A549 (cell line): ENCODE results near the gene DYRK2. TPM values are rescaled to one million over a fixed set of nuclear protein-coding genes. Genes with fewer than 3 reads are reported as not detected.

Experiments
- ATAC-seq, 2 experiments: fragments of 200-7000 bp in 1 of 2; fragments of >200 bp in 1 of 2; cut with Nextera tagmentation in 1 of 2; cut with Tn5 transposase in 1 of 2; 3 replicates each; pipeline versions ENCODE4 v1.8.0 to v1.9.1; 2018 to 2020; ENCODE audit warnings: mild to moderate bottlenecking in 1 of 2, moderate library complexity in 1 of 2
- CTCF ChIA-PET: fragments of 300-600 bp; sonication (Branson Sonifier 250); formaldehyde crosslinking; extraction: SDS; loops from one replicate; lab custom pipeline; 2021; ENCODE audit warnings: antibody characterized with exemption, inconsistent platforms; lab: Yijun Ruan, JAX
- POLR2A ChIA-PET: fragments of 350-600 bp; formaldehyde crosslinking; extraction: SDS; loops from one replicate; lab custom pipeline; 2021; ENCODE audit warnings: antibody characterized with exemption, inconsistent platforms; lab: Yijun Ruan, JAX
- DNase-seq, 2 experiments: peaks; one replicate each; pipeline versions ENCODE4 v3.0.0 to v3.0.0-alpha.2; 2011 to 2016; ENCODE audit warnings: low read depth in 1 of 2, low spot score in 1 of 2
- FAIRE-seq: peaks from 2 replicates; lab custom pipeline; 2011; peaks lifted over from hg19 to GRCh38; lab: Jason Lieb, UNC
- H3K27ac ChIP-seq, 2 experiments: fragments of >200 bp; sonication (Bioruptor Twin); formaldehyde crosslinking; 3 replicates each; pipeline ENCODE4 v1.5.1; 2016 to 2017
- H3K4me1 ChIP-seq: fragments of >200 bp; sonication (Bioruptor Twin); formaldehyde crosslinking; 3 replicates; pipeline ENCODE4 v1.6.1; 2016
- H3K4me2 ChIP-seq: fragments of >200 bp; sonication (Bioruptor Twin); formaldehyde crosslinking; 3 replicates; pipeline ENCODE4 v1.6.1; 2016
- H3K4me3 ChIP-seq: fragments of >200 bp; sonication (Bioruptor Twin); formaldehyde crosslinking; 3 replicates; pipeline ENCODE4 v1.5.1; 2016
- H3K9me3 ChIP-seq: fragments of >200 bp; sonication (Bioruptor Twin); formaldehyde crosslinking; 3 replicates; pipeline ENCODE4 v1.6.1; 2016
- ATOH8 ChIP-seq: fragments of 250-450 bp; sonication (Bioruptor Pico); IDR thresholded peaks from 2 replicates; pipeline ENCODE4 v1.5.0; 2020; ENCODE audit warnings: low read depth, mild to moderate bottlenecking, moderate library complexity
- CEBPB ChIP-seq, 2 experiments: fragments of >200 bp in 1 of 2; sonication (Bioruptor Twin) in 1 of 2; formaldehyde crosslinking in 1 of 2; IDR thresholded peaks; 2 replicates each; pipeline ENCODE4 v1.6.1; 2012 to 2016
- CHD2 ChIP-seq: fragments of 150-350 bp; IDR thresholded peaks from 2 replicates; pipeline ENCODE4 v1.6.1; 2014; ENCODE audit warnings: low read length; ENCODE audit not compliant: partially characterized antibody
- CHD4 ChIP-seq: fragments of 200-600 bp; sonication (generic); IDR thresholded peaks from 2 replicates; pipeline ENCODE4 v1.6.1; 2016; ENCODE audit warnings: antibody characterized with exemption, mild to moderate bottlenecking, borderline replicate concordance
- EHF ChIP-seq: fragments of 250-450 bp; sonication (Bioruptor Pico); IDR thresholded peaks from 2 replicates; pipeline ENCODE4 v1.5.0; 2020; ENCODE audit warnings: mild to moderate bottlenecking
- EHMT2 ChIP-seq: fragments of 200-600 bp; sonication (generic); IDR thresholded peaks from 2 replicates; pipeline ENCODE4 v1.6.1; 2016; ENCODE audit warnings: antibody characterized with exemption, low read depth, mild to moderate bottlenecking, moderate library complexity
- ESRRA ChIP-seq: fragments of 150-350 bp; IDR thresholded peaks from 2 replicates; pipeline ENCODE4 v1.6.1; 2014; ENCODE audit warnings: mild to moderate bottlenecking, low read length, borderline replicate concordance
- FOSB ChIP-seq: fragments of 250-450 bp; sonication (Bioruptor Pico); IDR thresholded peaks from 2 replicates; pipeline ENCODE4 v1.5.0; 2020; ENCODE audit warnings: mild to moderate bottlenecking, moderate library complexity
- FOXS1 ChIP-seq: fragments of 250-450 bp; sonication (Bioruptor Pico); IDR thresholded peaks from 2 replicates; pipeline ENCODE4 v1.5.0; 2020; ENCODE audit warnings: mild to moderate bottlenecking, moderate library complexity
- GATA3 ChIP-seq: IDR thresholded peaks from 2 replicates; pipeline ENCODE4 v1.6.1; 2012; ENCODE audit warnings: borderline replicate concordance
- HES2 ChIP-seq: fragments of >200 bp; sonication (Bioruptor Twin); formaldehyde crosslinking; IDR thresholded peaks from 2 replicates; pipeline ENCODE4 v1.6.1; 2016
- HEYL ChIP-seq: fragments of 250-450 bp; sonication (Bioruptor Pico); IDR thresholded peaks from 2 replicates; pipeline ENCODE4 v1.8.0; 2021; ENCODE audit warnings: mild to moderate bottlenecking, moderate library complexity
- HMGXB4 ChIP-seq: fragments of 250-450 bp; sonication (Bioruptor Pico); IDR thresholded peaks from 2 replicates; pipeline ENCODE4 v1.5.0; 2021; ENCODE audit warnings: mild to moderate bottlenecking, moderate library complexity, borderline replicate concordance
- HOXA7 ChIP-seq: fragments of 250-450 bp; sonication (Bioruptor Pico); IDR thresholded peaks from 2 replicates; pipeline ENCODE4 v1.5.0; 2020; ENCODE audit warnings: mild to moderate bottlenecking, moderate library complexity
- HOXB13 ChIP-seq: fragments of 250-450 bp; sonication (Bioruptor Pico); IDR thresholded peaks from 2 replicates; pipeline ENCODE4 v1.5.0; 2020; ENCODE audit warnings: low read depth, mild to moderate bottlenecking, moderate library complexity
- JUN ChIP-seq, 2 experiments: fragments of >200 bp; sonication (Bioruptor Twin); formaldehyde crosslinking; IDR thresholded peaks; 2 replicates in 1 of 2; 3 replicates in 1 of 2; pipeline ENCODE4 v1.6.1; 2016 to 2017
- JUNB ChIP-seq: fragments of >200 bp; sonication (Bioruptor Twin); formaldehyde crosslinking; IDR thresholded peaks from 2 replicates; pipeline ENCODE4 v1.6.1; 2016
- MAFK ChIP-seq: fragments of 450-650 bp; IDR thresholded peaks from 2 replicates; pipeline ENCODE4 v1.6.1; 2014; ENCODE audit not compliant: partially characterized antibody
- MAX ChIP-seq: IDR thresholded peaks from 2 replicates; pipeline ENCODE4 v1.6.1; 2012
- MAZ ChIP-seq: fragments of 150-350 bp; IDR thresholded peaks from 2 replicates; pipeline ENCODE4 v1.6.1; 2014; ENCODE audit warnings: antibody characterized with exemption, low read depth, low read length, borderline replicate concordance
- MYC ChIP-seq: IDR thresholded peaks from 2 replicates; pipeline ENCODE4 v1.6.1; 2012; ENCODE audit warnings: mild to moderate bottlenecking, inconsistent platforms, low read length, improper control_type of control experiment, borderline replicate concordance
- NR3C1 ChIP-seq: fragments of >200 bp; sonication (Bioruptor Twin); formaldehyde crosslinking; IDR thresholded peaks from 3 replicates; pipeline ENCODE4 v1.6.1; 2017
- PBX3 ChIP-seq: IDR thresholded peaks from 2 replicates; pipeline ENCODE4 v1.6.1; 2012
- POLR2AphosphoS2 ChIP-seq: conservative IDR thresholded peaks from 2 replicates; pipeline ENCODE4 v1.6.1; 2012; ENCODE audit warnings: low read length, improper control_type of control experiment, inconsistent platforms
- RARB ChIP-seq: fragments of 250-450 bp; sonication (Bioruptor Pico); IDR thresholded peaks from 2 replicates; pipeline ENCODE4 v1.8.0; 2021; ENCODE audit warnings: mild to moderate bottlenecking, moderate library complexity
- RCOR1 ChIP-seq: fragments of 150-350 bp; IDR thresholded peaks from 2 replicates; pipeline ENCODE4 v1.6.1; 2014; ENCODE audit warnings: antibody characterized with exemption, low read length, low read depth
- RFX5 ChIP-seq: fragments of 450-650 bp; IDR thresholded peaks from 2 replicates; pipeline ENCODE4 v1.7.1; 2014; ENCODE audit warnings: antibody characterized with exemption, mild to moderate bottlenecking, moderate library complexity
- SMC3 ChIP-seq: fragments of >200 bp; sonication (Bioruptor Twin); formaldehyde crosslinking; IDR thresholded peaks from 3 replicates; pipeline ENCODE4 v1.6.1; 2018; ENCODE audit warnings: inconsistent platforms
- USF2 ChIP-seq: fragments of 450-650 bp; IDR thresholded peaks from 2 replicates; pipeline ENCODE4 v1.6.1; 2014; ENCODE audit warnings: antibody characterized with exemption
- ZFP36 ChIP-seq: fragments of 450-650 bp; IDR thresholded peaks from 2 replicates; pipeline ENCODE4 v1.6.1; 2014; ENCODE audit warnings: borderline replicate concordance; ENCODE audit not compliant: partially characterized antibody
- ZSCAN20 ChIP-seq: fragments of 250-450 bp; sonication (Bioruptor Pico); IDR thresholded peaks from 2 replicates; pipeline ENCODE4 v1.8.0; 2022; ENCODE audit warnings: mild to moderate bottlenecking, moderate library complexity
- WGBS: methylation state at CpG from one replicate; pipeline ENCODE4 v1.1.6; 2017; ENCODE audit errors: missing lambda C conversion rate; 5-methylcytosine and 5-hydroxymethylcytosine counted together
- polyA plus RNA-seq, 4 experiments: library from polyadenylated mRNA; depleted of rRNA in 3 of 4; stranded (reverse); fragments of >200 nt; fragmentation: RNase III in 1 of 4; extraction: RNeasy Plus Mini Kit Qiagen cat#74134 plus additional on column Dnase treatment in 1 of 4; gene quantifications; 2 replicates in 3 of 4; 3 replicates in 1 of 4; pipeline ENCODE4 v1.2.3, GENCODE V29; 2011 to 2017

Gene DYRK2
- polyA plus RNA-seq, 2 of the 4 experiments (the other 2 are of a cell fraction): 9.1 to 17.2 TPM

- FAIRE-seq: no peak
- no peaks in the 10 kb centered on the region for H3K4me1 ChIP-seq
- no peak overlapping the region for H3K4me3 ChIP-seq
- H3K27ac ChIP-seq: no peak overlapping the region
- H3K9me3 ChIP-seq: no peaks in the 10 kb centered on the region
- ChIA-PET POLR2A (no interaction called here), CTCF (no interaction called here)
- ATAC-seq: no peak
- TF ChIP-seq RFX5: no peak
- no peak for TF ChIP-seq FOSB (CRISPR knock-in tag)
- no peak for TF ChIP-seq RARB (CRISPR knock-in tag)
- no peak for TF ChIP-seq HEYL (CRISPR knock-in tag)
- TF ChIP-seq ZSCAN20: no peak
- no peak for TF ChIP-seq ZFP36
- TF ChIP-seq NR3C1: no peak
- TF ChIP-seq MYC: no peak
- no peak for TF ChIP-seq MAFK
- no peak for TF ChIP-seq POLR2AphosphoS2
- no peak for TF ChIP-seq HES2
- TF ChIP-seq ESRRA: no peak
- TF ChIP-seq MAZ: no peak
- no peak for TF ChIP-seq ATOH8 (CRISPR knock-in tag)
- TF ChIP-seq EHF: no peak
- 21% methylated on average over 2 of the region's 2 CpGs for WGBS
- no peak overlapping the region for H3K4me2 ChIP-seq
- DNase-seq: no peak
Measured at GRCh38 chr12:67633708-67634107, 14.8 kb upstream of the DYRK2 start.

- Histone ChIP-seq H3K27ac (no peak overlapping the region), H3K4me2 (no peak overlapping the region), H3K4me1 (no peaks in the 10 kb centered on the region), H3K9me3 (no peaks in the 10 kb centered on the region), H3K4me3 (no peak overlapping the region)
- DNase-seq (no peak), FAIRE-seq (no peak), ATAC-seq (no peak)
- no peak for TF ChIP-seq JUNB
- TF ChIP-seq MAX: no peak
- TF ChIP-seq HOXA7 (CRISPR knock-in tag): no peak
- no peak for TF ChIP-seq CEBPB (IDR thresholded peaks at IDR 0.05)
- no peak for TF ChIP-seq HEYL (CRISPR knock-in tag)
- no peak for TF ChIP-seq JUN (IDR thresholded peaks at IDR 0.05)
- TF ChIP-seq EHMT2: no peak
- TF ChIP-seq PBX3: no peak
- no peak for TF ChIP-seq FOXS1 (CRISPR knock-in tag)
- ChIA-PET POLR2A (no interaction called here), CTCF (no interaction called here)
Measured at GRCh38 chr12:67634303-67634761, 14.2 kb upstream of the DYRK2 start.

- Histone ChIP-seq H3K4me3 (no peak overlapping the region), H3K9me3 (no peaks in the 10 kb centered on the region), H3K4me2 (no peak overlapping the region), H3K27ac (no peak overlapping the region), H3K4me1 (no peaks in the 10 kb centered on the region)
- DNase-seq: no peak
- ATAC-seq: no peak
- ChIA-PET POLR2A (no interaction called here), CTCF (interaction anchor here (1.5 kb wide), 1 partner anchor 10 kb away, joined by 5 read pairs; no protein-coding TSS in a partner anchor)
- TF ChIP-seq RCOR1 (no peak), CHD4 (no peak), USF2 (no peak), GATA3 (no peak), HOXB13 (CRISPR knock-in tag) (no peak), JUN (IDR thresholded peaks at IDR 0.05) (no peak), MYC (no peak), HMGXB4 (CRISPR knock-in tag) (no peak), MAX (no peak), CHD2 (no peak), MAZ (no peak), ATOH8 (CRISPR knock-in tag) (no peak), SMC3 (no peak)
- FAIRE-seq: no peak
- WGBS: 33% methylated on average over 3 of the region's 3 CpGs
Measured at GRCh38 chr12:67637718-67638117, 10.8 kb upstream of the DYRK2 start.
